Measurements from ENCODE around the gene UGT1A9. TPM values are rescaled to one million over a fixed set of nuclear protein-coding genes. Genes with fewer than 3 reads are reported as not detected.
"Not testable (repeated sequence)": the region's sequence is repeated elsewhere in the genome, so short reads cannot be mapped to it uniquely, and the experiment has no call there.

Gene UGT1A9
- total RNA-seq, 1 experiment from 2014 or later, result not detected

DNA sequence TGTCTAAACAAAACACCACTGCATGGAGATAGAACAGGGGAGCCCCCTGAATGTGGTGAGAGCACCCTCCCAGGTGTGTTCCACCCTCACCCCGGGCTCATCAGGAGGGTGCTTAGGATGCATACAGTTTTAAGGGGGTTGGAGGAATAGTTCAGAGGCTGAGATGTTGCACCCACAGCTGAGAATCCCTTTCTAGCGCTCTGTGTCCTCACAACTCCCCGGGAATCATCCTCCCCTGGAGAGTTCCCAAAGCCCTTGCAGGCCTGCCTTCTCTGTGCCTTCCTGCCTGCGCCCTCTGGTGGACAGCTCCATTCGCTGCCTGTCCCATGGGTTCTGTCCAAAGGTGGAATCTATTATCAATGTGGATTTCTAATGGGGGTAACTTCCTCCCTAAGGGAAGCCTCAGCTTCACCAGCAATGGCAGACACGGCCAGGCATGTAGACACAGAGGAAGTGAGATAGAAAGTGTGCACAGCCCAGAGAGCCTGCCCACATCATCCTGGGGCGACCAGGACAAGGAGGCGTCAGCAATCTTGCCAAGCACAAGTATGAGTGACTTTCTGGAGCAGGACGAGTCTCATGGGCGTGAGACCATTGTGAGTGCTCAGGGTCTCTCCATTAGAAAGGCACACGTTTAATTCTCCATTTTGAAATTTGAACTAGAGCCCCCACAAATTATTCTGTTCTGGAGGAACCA lies 39.8 kb downstream of the UGT1A9 start:
- peak; percentile 79 for DNase-seq (ENCODE audit: low read depth)

DNA sequence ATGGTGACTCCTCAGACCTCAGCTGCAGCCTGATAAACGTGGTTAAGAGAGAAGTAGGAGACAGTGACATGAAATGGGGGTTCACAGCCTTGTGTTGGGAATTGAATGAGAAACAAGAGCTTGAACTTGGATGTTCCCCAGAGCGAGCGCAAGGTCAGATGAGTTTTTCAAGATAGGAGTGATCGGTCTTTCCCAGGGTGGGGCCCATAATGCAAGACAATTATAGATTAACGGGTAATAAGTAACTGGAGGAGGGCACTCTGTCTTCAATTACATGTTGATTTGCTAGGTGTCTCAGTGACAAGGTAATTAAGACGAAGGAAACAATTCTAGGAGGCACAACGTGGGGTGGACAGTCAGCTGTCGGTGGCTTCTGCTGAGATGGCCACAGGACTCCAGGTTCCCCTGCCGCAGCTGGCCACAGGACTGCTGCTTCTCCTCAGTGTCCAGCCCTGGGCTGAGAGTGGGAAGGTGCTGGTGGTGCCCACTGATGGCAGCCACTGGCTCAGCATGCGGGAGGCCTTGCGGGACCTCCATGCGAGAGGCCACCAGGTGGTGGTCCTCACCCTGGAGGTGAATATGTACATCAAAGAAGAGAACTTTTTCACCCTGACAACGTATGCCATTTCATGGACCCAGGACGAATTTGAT lies 41.0 kb downstream of the UGT1A9 start, which contains the start of gene UGT1A5:
TSS of gene UGT1A5 (plus strand) at position 297 of the 651 bp plus-strand sequence. CDS start at position 382, 85 bp downstream.
- DNase-seq (ENCODE audit: low read depth), result no peak

DNA sequence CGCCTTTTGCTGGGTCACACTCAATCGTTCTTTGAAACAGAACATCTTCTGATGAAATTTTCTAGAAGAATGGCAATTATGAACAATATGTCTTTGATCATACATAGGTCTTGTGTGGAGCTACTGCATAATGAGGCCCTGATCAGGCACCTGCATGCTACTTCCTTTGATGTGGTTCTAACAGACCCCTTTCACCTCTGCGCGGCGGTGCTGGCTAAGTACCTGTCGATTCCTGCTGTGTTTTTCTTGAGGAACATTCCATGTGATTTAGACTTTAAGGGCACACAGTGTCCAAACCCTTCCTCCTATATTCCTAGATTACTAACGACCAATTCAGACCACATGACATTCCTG lies 41.5 kb downstream of the UGT1A9 start:
- DNase-seq (ENCODE audit: low read depth), result no peak

DNA sequence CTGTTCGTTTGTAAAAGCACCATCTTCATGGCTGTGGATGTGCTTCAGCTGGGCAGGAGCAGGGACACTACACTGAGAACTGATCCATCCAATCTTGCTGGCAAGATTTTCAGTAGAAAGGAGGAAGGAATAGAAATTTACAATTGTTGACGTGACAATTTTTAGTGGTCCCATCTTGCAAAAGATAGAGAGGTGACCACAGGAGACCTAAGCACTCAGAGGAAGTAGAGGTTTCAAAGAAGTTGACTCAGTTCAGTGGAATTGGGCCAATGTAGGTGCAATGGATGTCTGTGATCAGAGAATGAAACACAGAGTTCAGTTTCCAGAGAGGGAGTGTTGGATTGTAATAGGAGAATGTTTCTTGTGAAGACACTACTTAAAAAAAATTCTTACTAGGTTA lies 42.4 kb downstream of the UGT1A9 start:
- DNase-seq (ENCODE audit: low read depth), result peak; percentile 66

DNA sequence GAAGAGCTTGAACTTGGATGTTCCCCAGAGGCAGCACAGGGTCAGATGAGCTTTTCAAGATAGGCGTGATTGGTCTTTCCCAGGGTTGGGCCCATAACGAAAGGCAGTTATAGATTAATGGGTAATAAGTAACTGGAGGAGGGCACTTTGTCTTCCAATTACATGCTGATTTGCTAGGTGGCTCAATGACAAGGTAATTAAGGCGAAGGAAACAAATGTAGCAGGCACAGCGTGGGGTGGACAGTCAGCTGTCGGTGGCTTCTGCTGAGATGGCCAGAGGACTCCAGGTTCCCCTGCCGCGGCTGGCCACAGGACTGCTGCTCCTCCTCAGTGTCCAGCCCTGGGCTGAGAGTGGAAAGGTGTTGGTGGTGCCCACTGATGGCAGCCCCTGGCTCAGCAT lies 46.9 kb downstream of the UGT1A9 start, which contains the start of gene UGT1A4:
TSS of gene UGT1A4 (plus strand) at position 185 of the 400 bp plus-strand sequence. CDS start at position 270, 85 bp downstream.
- DNase-seq (ENCODE audit: low read depth), result no peak

DNA sequence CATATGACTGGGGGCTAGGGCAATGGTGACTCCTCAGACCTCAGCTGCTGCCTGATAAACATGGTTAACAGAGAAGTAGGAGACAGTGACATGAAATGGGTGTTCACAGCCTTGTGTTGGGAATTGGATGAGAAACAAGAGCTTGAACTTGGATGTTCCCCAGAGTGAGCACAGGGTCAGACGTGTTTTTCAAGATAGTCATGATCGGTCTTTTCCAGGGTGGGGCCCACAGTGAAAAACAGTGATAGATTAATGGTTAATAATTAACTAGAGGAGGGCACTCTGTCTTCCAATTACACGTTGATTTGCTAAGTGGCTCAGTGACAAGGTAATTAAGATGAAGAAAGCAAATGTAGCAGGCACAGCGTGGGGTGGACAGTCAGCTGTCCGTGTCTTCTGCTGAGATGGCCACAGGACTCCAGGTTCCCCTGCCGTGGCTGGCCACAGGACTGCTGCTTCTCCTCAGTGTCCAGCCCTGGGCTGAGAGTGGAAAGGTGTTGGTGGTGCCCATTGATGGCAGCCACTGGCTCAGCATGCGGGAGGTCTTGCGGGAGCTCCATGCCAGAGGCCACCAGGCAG lies 57.1 kb downstream of the UGT1A9 start, which contains the start of gene UGT1A3:
TSS of gene UGT1A3 (plus strand) at position 320 of the 579 bp plus-strand sequence. CDS start at position 405, 85 bp downstream.
- no peak for DNase-seq (ENCODE audit: low read depth)

DNA sequence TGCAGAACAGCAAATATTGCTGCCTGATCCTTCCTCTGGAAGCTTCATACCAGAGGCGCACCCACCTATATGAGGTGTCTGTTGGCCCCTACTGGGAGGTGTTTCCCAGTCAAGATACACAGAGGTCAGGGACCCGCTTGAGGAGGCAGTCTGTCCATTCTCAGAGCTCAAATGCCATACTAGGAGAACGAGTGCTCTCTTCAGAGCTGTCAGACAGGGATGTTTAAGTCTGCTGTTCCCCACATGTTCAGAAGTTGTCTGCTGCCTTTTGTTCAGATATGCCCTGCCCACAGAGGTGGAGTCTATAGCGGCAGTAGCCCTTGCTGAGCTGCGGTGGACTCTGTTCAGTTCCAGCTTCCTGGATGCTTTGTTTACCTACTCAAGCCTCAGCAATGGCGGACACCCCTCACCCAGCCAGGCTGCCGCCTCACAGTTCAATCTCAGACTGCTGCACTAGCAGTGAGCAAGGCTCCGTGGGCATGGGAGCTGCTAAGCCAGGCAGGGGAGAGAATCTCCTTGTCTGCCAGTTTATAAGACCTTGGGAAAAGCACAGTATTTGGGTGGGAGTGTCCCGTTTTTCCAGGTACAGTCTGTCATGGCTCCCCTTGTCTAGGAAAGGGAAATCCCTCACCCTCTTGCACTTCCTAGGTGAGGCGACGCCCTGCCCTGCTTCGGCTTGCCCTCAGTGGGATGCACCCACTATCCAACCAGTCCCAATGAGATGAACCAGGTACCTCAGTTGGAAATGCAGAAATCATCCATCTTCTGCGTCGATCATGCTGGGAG lies 65.4 kb downstream of the UGT1A9 start:
- peak; percentile 8 for DNase-seq (ENCODE audit: low read depth)

DNA sequence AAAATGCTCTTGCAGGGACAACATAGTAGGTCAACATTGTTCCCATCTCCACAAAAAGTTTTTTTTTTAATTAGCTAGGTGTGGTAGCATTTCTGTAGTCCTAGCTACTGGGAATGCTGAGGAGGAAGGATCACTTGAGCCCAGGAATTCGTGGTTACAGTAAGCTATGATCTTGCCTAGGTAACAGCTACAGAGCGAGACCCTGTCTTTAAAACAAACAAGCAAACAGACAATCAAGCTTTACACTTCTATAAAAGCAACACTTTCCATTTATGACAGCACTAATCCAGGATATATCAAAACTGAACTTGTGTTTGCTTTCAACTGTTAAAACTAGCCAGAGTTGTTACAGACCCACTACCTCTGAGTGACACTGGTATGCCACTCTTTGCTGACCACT lies 69.2 kb downstream of the UGT1A9 start:
- no peak for DNase-seq (ENCODE audit: low read depth)

DNA sequence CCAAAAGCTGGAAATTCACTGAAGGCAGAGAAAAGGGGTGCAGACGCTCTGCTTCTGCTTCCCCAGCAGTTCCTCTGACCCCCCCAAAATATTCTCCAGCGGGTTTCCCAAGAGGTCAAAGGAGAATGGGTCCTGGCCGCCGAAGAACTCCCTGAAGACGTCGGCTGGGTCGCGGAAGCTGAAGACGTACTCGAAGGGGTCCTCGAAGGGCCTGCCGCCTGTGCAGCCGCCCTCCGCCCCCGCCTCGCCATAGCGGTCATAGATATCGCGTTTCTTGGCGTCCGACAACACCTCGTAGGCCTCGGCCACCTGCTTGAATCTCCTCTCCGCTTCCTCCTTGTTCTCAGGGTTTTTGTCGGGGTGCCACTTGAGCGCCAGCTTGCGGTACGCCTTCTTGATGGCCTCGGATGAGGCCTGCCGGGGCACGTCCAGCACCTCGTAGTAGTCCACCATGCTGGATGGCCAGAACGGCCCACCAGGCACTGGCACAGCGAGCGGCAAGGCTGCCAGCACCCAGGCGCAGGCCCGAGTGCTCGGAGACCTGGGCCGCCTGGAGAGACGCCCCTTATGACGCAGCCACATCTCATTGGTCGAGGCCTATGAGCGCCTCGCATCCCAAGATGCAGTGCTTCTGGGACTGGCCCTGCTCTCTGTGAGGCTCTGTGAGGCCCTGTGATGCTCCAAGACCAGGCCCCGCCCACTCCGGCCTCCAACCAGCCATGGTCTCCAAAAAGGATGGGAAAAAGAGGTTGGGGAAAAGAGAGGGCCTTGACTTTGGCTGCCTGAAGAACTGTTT lies 72.0 kb downstream of the UGT1A9 start:
- no peak for DNase-seq (ENCODE audit: low read depth)

DNA sequence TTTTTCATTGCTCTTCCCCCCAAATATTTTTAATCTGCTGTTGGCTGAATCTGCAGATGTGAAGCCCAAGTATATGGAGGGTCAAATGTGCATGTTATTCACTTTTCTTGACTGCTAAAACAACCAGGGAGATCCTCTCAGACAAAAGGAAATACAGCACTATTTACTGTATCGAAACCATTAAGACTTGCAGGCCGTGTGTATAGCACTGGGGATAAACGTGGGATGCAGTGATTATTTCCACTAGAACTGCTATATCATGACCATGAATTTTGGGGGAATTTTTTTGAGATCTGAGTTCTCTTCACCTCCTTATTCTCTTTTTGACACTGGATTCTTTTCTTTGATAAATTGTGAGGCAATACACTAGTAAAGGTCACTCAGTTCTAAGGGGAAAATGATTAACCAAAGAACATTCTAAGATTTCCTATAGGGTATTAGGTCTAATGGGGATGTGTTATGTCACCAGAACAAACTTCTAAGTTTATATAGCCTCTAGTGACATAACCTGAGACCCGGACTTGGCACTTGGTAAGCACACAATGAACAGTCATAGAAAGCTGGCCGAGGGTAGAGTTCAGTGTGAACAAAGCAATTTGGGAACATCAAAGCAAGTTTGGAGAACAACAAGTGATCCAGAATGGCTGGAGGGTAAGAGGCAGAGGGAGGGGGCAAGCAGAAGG lies 73.5 kb downstream of the UGT1A9 start:
- DNase-seq (ENCODE audit: low read depth), result no peak

DNA sequence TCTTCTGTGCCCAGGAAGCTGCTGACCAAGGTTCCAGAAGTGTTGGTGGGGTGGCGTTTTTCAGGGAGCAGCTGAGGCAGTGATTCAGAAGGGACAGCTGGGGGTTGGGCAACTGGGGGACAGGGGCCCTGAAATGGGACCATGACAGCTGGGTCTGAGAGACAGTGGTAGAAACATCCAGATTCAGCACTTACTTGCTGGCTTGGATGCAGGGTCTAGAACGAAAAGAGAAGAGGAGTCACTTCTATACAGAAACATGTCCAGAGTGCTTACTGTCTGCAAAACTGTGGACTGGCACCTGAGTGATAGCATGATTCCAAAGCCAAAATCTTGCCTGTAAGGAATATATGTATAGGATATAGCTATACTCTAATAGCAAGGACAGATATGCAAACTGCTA lies 74.1 kb downstream of the UGT1A9 start:
- DNase-seq (ENCODE audit: low read depth), result not testable (repeated sequence)

DNA sequence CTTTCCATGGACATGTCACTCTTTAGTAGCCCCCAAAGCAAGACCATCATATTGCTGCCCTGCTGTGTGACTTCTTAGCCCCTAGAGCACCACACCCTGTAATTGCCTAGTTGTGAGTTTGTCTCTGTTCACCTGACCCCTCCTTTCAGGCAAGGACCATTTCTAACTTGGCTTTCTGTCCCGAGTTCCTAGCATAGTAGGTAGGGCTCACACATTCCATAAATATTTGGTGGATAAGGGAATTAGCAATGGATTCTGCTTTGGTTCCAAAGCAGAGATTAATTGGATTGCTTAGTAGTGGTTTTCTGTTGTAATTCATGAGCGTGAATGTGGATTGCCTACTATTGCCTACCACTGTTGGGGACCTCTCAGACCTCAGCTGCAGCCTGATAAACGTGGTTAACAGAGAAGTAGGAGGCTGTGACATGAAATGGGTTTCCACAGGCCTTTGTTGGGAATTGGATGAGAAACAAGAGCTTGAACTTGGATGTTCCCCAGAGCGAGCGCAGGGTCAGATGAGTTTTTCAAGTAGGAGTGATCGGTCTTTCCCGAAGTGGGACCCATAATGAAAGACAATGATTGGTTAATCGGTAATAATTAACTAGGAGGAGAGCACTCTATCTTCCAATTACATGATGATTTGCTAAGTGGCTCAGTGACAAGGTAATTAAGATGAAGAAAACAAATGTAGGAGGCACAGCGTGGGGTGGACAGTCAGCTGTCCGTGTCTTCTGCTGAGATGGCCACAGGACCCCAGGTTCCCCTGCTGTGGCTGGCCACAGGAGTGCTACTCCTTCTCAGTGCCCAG lies 75.0 kb downstream of the UGT1A9 start:
- no peak for DNase-seq (ENCODE audit: low read depth)

DNA sequence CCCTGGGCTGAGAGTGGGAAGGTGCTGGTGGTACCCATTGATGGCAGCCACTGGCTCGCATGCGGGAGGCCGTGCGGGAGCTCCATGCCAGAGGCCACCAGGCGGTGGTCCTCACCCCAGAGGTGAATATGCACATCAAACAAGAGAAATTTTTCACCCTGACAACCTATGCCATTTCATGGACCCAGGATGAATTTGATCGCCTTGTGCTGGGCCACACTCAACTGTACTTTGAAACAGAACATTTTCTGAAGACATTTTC lies 75.5 kb downstream of the UGT1A9 start:
- DNase-seq (ENCODE audit: low read depth), result no peak

DNA sequence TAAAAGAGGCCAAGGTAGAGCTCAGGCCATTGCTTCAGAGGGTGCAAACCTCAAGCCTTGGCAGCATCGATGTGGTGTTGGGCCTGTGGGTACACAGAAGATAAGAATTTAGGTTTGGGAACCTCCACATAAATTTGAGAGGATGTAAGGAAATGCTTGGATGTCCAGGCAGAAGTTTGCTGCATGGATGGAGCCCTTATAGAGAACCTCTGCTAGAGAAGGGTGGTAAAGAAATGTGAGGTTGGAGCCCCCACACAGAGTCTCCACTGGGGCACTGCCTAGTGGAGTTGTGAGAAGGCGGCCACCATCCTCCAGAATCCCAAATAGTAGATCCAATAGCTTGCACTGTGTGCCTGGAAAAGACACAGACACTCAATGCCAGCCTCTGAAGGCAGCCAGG lies 79.0 kb downstream of the UGT1A9 start:
- DNase-seq (ENCODE audit: low read depth), result not testable (repeated sequence)

DNA sequence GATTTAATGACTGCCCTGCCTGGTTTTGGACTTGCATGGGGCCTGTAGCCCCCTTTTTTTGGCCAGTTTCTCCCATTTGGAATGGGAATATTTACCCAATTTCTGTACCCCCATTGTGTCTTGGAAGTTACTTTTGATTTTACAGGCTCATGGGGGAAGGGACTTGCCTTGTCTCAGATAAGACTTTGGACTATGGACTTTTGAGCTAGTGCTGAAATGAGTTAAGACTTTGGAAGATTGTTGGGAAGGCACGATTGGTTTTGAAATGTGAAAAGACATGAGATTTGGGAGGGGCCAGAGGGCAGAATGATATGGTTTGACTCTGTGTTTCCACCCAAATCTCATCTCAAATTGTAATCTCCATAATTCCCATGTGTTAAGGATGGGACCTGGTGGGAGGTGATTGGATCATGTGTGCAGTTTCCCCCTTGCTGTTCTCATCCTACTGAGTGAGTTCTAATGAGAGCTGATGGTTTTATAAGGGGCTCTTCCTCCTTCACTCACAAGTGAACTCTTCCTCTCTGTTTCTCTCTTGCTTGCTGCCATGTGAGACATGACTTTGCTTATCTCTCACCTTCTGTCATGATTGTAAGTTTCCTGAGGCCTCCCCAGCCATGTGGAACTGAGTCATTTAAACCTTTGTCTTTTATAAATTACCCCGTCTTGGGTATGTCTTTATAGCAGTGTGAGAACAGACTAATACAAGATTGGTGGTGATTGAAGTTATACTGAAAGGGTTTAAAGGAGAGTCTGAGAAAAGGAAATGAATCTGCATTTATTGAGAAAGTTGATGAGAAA lies 79.7 kb downstream of the UGT1A9 start:
- not testable (repeated sequence) for DNase-seq (ENCODE audit: low read depth)

DNA sequence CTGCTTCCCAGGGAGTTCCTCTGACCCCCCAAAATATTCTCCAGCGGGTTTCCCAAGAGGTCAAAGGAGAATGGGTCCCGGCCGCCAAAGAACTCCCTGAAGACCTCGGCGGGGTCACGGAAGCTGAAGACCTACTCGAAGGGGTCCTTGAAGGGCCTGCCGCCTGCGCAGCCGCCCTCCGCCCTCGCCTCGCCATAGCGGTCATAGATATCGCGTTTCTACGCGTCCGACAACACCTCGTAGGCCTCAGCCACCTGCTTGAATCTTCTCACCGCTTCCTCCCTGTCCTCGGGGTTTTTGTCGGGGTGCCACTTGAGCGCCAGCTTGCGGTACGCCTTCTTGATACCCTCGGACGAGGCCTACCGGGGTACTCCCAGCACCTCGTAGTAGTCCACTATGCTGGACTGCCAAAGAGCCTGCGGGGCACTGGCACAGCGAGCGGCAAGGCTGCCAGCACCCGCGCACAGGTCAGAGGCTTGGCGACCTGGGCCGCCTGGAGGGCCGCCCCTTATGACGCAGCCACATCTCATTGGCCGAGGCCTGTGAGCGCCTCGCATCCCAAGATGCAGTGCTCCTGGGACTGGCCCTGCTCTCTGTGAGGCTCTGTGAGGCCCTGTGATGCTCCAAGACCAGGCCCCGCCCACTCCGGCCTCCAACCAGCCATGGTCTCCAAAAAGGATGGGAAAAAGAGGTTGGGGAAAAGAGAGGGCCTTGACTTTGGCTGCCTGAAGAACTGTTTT lies 83.3 kb downstream of the UGT1A9 start:
- DNase-seq (ENCODE audit: low read depth), result no peak

DNA sequence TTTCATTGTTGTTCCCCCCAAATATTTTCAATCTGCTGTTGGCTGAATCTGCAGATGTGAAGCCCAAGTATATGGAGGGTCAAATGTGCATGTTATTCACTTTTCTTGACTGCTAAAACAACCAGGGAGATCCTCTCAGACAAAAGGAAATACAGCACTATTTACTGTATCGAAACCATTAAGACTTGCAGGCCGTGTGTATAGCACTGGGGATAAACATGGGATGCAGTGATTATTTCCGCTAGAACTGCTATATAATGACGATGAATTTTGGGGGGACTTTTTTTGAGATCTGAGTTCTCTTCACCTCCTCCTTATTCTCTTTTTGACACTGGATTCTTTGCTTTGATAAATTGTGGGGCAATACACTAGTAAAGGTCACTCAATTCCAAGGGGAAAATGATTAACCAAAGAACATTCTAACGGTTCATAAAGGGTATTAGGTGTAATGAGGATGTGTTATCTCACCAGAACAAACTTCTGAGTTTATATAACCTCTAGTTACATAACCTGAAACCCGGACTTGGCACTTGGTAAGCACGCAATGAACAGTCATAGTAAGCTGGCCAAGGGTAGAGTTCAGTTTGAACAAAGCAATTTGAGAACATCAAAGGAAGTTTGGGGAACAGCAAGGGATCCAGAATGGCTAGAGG lies 84.9 kb downstream of the UGT1A9 start:
- no peak for DNase-seq (ENCODE audit: low read depth)

DNA sequence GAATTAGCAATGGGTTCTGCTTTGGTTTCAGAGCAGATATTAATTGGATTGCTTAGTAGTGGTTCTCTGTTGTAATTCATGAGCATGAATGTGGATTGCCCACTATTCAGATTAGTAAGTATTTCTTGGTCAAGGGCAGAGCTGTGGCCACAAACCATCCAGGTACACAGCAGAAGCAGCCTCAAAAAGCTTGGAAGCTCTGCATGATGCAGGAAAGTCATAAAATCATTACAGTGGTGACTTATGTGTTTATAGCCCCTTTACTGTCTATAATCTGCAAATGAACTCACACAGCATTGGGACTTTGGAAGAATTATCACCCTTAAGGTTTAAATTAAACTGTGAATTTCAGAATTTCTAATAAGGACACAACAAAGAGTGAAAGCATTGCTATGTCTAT lies 86.4 kb downstream of the UGT1A9 start:
- DNase-seq (ENCODE audit: low read depth), result no peak
